GM23248 (cell line): ENCODE data around the gene RGS14.

Experiments used
- EZH2 ChIP-seq: fragments of 200-600 bp; sonication (generic); IDR thresholded peaks from 2 replicates; pipeline ENCODE4 v1.6.1; 2018; ENCODE audit warnings: antibody characterized with exemption, mild to moderate bottlenecking; ENCODE audit not compliant: insufficient read depth, poor library complexity, severe bottlenecking
- EZH2phosphoT487 ChIP-seq: fragments of 200-600 bp; sonication (generic); IDR thresholded peaks from 2 replicates; pipeline ENCODE4 v1.6.1; 2018; ENCODE audit warnings: antibody characterized with exemption, moderate library complexity, mild to moderate bottlenecking, low read depth; ENCODE audit not compliant: insufficient read depth

GRCh38 chr5:177380805-177381126 lies 23.0 kb downstream of the RGS14 start:
- TF ChIP-seq EZH2, result no peak
- TF ChIP-seq EZH2phosphoT487, result no peak
